Measurements from ENCODE around the gene SSRP1. TPM values are rescaled to one million over a fixed set of nuclear protein-coding genes. Genes with fewer than 3 reads are reported as not detected.

Gene SSRP1
- polyA plus RNA-seq, 2 of the 4 experiments (the other 2 are of a cell fraction): 288 to 357 TPM

DNA sequence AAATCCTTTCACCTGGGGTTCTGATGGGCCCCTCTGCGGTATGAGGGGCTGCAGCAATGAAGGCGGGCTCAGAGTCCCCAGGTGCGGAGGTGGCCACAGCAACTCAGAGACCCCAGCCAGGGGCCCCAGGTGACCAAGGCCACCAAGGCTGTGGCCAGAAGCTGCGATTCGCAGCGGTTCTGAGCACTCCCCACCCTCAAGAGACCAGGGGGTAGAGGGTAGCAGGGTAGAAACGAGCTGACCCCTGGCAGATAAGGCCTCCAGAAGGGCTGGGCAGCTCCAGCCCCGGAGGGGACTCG is 11.9 kb downstream of the SSRP1 start:
- Histone ChIP-seq H3K4me2 (peak overlapping the region; percentile 99), H3K4me3 (peak overlapping the region; percentile 64), H3K27ac (peak overlapping the region; percentile 91 to 99), H3K9me3 (no peaks in the 10 kb centered on the region), H3K4me1 (peaks cover 46% of the 10 kb centered on the region)
- ChIA-PET POLR2A (interaction anchor here (1.0 to 2.6 kb wide), 3 partner anchors 9 to 12 kb away, joined by 3 to 35 read pairs (median 17); partner anchors contain the start of gene SSRP1), CTCF (interaction anchor here (0.9 to 2.1 kb wide), 2 partner anchors 12 to 15 kb away, joined by 3 to 6 read pairs; partner anchors contain the start of gene P2RX3)
- TF ChIP-seq, protein P1, sequence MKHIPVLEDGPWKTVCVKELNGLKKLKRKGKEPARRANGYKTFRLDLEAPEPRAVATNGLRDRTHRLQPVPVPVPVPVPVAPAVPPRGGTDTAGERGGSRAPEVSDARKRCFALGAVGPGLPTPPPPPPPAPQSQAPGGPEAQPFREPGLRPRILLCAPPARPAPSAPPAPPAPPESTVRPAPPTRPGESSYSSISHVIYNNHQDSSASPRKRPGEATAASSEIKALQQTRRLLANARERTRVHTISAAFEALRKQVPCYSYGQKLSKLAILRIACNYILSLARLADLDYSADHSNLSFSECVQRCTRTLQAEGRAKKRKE (CRISPR knock-in tag; IDR thresholded peaks at IDR 0.05; ENCODE audit: low read depth): no peak
- TF ChIP-seq RNF2 (IDR thresholded peaks at IDR 0.05; ENCODE audit: borderline replicate concordance, low read depth): no peak
- TF ChIP-seq SREBF2 (IDR thresholded peaks at IDR 0.05): no peak
- TF ChIP-seq, protein P2, sequence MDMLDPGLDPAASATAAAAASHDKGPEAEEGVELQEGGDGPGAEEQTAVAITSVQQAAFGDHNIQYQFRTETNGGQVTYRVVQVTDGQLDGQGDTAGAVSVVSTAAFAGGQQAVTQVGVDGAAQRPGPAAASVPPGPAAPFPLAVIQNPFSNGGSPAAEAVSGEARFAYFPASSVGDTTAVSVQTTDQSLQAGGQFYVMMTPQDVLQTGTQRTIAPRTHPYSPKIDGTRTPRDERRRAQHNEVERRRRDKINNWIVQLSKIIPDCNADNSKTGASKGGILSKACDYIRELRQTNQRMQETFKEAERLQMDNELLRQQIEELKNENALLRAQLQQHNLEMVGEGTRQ (IDR thresholded peaks at IDR 0.05): no peak
- no peak for TF ChIP-seq ZNF302 (CRISPR knock-in tag; IDR thresholded peaks at IDR 0.05)
- TF ChIP-seq MAZ (IDR thresholded peaks at IDR 0.05; ENCODE audit: borderline replicate concordance, low read depth, low read length): no peak
- no peak for TF ChIP-seq JUNB (IDR thresholded peaks at IDR 0.05)
- no peak for TF ChIP-seq RARB (CRISPR knock-in tag; IDR thresholded peaks at IDR 0.05)
- TF ChIP-seq CEBPB (IDR thresholded peaks at IDR 0.05): no peak
- TF ChIP-seq FOSB (CRISPR knock-in tag; IDR thresholded peaks at IDR 0.05): no peak
- no peak for TF ChIP-seq KDM5A (IDR thresholded peaks at IDR 0.05)
- TF ChIP-seq CHD4 (IDR thresholded peaks at IDR 0.05; ENCODE audit: borderline replicate concordance): no peak
- TF ChIP-seq HOXA7 (CRISPR knock-in tag; IDR thresholded peaks at IDR 0.05): no peak
- 28% methylated on average over 9 of the region's 9 CpGs for WGBS (ENCODE audit: missing lambda C conversion rate)
- DNase-seq (ENCODE audit: low read depth in 1 of 2, low spot score in 1 of 2) (no peak), ATAC-seq (no peak; a peak in 1 of 6 replicates), FAIRE-seq (no peak)

DNA sequence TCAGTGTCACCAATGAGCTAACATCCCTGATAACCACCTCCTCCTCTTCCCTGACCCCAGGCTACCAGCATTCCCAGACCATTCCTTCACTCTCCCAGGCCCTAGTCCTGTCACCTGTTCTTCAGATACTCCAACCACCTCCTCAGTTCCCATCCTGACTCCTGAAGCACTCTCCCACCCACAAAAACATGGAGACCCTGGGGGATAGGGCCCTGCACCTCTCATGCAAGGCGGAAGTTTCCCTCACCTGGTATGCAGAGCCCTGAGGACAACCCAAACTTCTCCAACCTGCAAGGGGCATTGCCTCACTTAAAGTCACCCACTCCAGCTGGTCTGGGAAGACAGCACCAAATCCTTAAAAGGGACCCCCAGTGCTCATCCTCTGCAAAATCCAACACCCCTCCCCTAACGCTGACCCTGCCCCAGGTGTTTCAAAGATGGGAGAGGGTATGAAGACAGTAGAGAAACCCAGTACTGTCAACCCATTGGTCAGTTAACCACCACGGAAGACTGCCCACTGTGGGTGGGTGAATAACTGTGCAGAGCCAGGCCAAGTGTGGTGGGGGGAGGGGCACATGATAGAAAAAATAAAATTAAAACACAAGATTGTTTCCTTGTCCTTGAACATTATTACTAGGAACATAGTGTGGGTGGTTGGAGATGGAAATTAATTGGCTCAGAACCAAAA is 12.4 kb downstream of the SSRP1 start:
- Histone ChIP-seq H3K27ac (peak overlapping the region; percentile 91 to 99), H3K9me3 (no peaks in the 10 kb centered on the region), H3K4me1 (peaks cover 50% of the 10 kb centered on the region), H3K4me2 (peak overlapping the region; percentile 99), H3K4me3 (peak overlapping the region; percentile 64)
- POLR2A ChIA-PET: interaction anchor here (0.6 to 2.0 kb wide), 3 partner anchors 12 to 136 kb away, joined by 3 to 13 read pairs (median 3); partner anchors contain the start of gene SSRP1
- WGBS (ENCODE audit: missing lambda C conversion rate): 44% methylated on average over 3 of the region's 3 CpGs
- no peak for TF ChIP-seq GATA3 (IDR thresholded peaks at IDR 0.05; ENCODE audit: borderline replicate concordance)
- no peak for TF ChIP-seq BHLHE40 (IDR thresholded peaks at IDR 0.05; ENCODE audit: low read depth, low read length)
- TF ChIP-seq, protein P3, sequence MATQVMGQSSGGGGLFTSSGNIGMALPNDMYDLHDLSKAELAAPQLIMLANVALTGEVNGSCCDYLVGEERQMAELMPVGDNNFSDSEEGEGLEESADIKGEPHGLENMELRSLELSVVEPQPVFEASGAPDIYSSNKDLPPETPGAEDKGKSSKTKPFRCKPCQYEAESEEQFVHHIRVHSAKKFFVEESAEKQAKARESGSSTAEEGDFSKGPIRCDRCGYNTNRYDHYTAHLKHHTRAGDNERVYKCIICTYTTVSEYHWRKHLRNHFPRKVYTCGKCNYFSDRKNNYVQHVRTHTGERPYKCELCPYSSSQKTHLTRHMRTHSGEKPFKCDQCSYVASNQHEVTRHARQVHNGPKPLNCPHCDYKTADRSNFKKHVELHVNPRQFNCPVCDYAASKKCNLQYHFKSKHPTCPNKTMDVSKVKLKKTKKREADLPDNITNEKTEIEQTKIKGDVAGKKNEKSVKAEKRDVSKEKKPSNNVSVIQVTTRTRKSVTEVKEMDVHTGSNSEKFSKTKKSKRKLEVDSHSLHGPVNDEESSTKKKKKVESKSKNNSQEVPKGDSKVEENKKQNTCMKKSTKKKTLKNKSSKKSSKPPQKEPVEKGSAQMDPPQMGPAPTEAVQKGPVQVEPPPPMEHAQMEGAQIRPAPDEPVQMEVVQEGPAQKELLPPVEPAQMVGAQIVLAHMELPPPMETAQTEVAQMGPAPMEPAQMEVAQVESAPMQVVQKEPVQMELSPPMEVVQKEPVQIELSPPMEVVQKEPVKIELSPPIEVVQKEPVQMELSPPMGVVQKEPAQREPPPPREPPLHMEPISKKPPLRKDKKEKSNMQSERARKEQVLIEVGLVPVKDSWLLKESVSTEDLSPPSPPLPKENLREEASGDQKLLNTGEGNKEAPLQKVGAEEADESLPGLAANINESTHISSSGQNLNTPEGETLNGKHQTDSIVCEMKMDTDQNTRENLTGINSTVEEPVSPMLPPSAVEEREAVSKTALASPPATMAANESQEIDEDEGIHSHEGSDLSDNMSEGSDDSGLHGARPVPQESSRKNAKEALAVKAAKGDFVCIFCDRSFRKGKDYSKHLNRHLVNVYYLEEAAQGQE (IDR thresholded peaks at IDR 0.05): no peak
- TF ChIP-seq CBX8 (IDR thresholded peaks at IDR 0.05): no peak
- TF ChIP-seq CHD4 (IDR thresholded peaks at IDR 0.05; ENCODE audit: borderline replicate concordance): no peak
- no peak for TF ChIP-seq HOXA7 (CRISPR knock-in tag; IDR thresholded peaks at IDR 0.05)
- no peak for TF ChIP-seq CHD2 (IDR thresholded peaks at IDR 0.05; ENCODE audit: low read length, partially characterized antibody)
- no peak for TF ChIP-seq ESRRA (IDR thresholded peaks at IDR 0.05; ENCODE audit: borderline replicate concordance, low read length)
- CTCF ChIA-PET: interaction anchor here (0.9 to 2.6 kb wide), 6 partner anchors 9 to 245 kb away, joined by 3 to 16 read pairs (median 6); partner anchors contain the start of genes P2RX3, SSRP1 and UBE2L6
- no peak for FAIRE-seq
- peak in 1 of 2 experiments; percentile 10; a peak in 2 of 6 replicates for ATAC-seq
- peak in 1 of 2 experiments; percentile 51 for DNase-seq (ENCODE audit: low read depth in 1 of 2, low spot score in 1 of 2)

Measured in A549 (cell line).